Thyroid gland (tissue), 4 donors: ENCODE results near the gene RCVRN.

Experiments
- CTCF ChIP-seq, 6 experiments: fragments of 200-600 bp in 3 of 6; fragments of 450-650 bp in 3 of 6; sonication (generic) in 3 of 6; IDR thresholded peaks; one replicate each; pipeline ENCODE4 v1.5.1; 2016 to 2019; ENCODE audit warnings: antibody characterized with exemption in 6 of 6, mild to moderate bottlenecking in 2 of 6, inconsistent platforms in 1 of 6, moderate library complexity in 1 of 6
- POLR2A ChIP-seq, 2 donors: fragments of 450-650 bp; IDR thresholded peaks; one replicate each; pipeline ENCODE4 v1.6.1; 2017; ENCODE audit warnings: antibody characterized with exemption in 2 of 2, mild to moderate bottlenecking in 2 of 2, moderate library complexity in 1 of 2

GRCh38 chr17:9913476-9913875 is 8.4 kb upstream of the RCVRN start:
- no peak for TF ChIP-seq CTCF (IDR thresholded peaks at IDR 0.05)
- TF ChIP-seq POLR2A (IDR thresholded peaks at IDR 0.05) = no peak
